PC-9 (cell line): ENCODE data around the gene RHD.
"Not testable (repeated sequence)": the region's sequence is repeated elsewhere in the genome, so short reads cannot be mapped to it uniquely, and the experiment has no call there.

Experiments
- EZH2 ChIP-seq: fragments of 200-600 bp; sonication (generic); IDR thresholded peaks from 2 replicates; pipeline ENCODE4 v1.8.0; 2017; ENCODE audit warnings: antibody characterized with exemption, low read depth
- TF ChIP-seq, protein P1 (sequence below): fragments of 200-600 bp; sonication (generic); conservative IDR thresholded peaks from 2 replicates; pipeline ENCODE4 v1.6.1; 2017; ENCODE audit warnings: mixed run types, antibody characterized with exemption, mild to moderate bottlenecking, moderate library complexity

DNA sequence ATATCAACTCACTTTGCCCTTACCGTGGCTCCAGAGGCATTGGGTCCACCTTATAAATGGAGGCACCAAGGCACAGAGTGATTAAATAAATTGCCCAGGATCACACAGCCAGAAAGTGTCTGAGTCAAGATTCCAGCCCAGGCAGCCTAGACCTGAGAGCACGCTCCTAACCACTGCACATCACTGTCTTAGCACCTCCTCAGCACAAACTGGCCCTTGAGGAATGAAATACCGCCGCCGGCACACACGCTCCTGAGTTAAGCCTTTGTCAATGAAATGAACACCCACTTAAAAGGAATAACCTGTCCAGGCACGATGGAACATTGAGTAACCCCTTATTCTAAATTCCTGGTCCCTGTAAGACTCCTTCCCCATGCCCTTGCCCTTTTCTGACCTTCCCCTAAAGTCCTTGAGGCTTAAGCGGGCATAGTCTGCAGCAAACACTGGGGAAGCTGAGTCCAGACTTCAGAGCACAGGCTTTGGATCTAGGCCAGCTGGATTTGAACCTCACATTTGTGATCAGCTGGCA, 16.3 kb downstream of the RHD start:
- TF ChIP-seq, protein P1, sequence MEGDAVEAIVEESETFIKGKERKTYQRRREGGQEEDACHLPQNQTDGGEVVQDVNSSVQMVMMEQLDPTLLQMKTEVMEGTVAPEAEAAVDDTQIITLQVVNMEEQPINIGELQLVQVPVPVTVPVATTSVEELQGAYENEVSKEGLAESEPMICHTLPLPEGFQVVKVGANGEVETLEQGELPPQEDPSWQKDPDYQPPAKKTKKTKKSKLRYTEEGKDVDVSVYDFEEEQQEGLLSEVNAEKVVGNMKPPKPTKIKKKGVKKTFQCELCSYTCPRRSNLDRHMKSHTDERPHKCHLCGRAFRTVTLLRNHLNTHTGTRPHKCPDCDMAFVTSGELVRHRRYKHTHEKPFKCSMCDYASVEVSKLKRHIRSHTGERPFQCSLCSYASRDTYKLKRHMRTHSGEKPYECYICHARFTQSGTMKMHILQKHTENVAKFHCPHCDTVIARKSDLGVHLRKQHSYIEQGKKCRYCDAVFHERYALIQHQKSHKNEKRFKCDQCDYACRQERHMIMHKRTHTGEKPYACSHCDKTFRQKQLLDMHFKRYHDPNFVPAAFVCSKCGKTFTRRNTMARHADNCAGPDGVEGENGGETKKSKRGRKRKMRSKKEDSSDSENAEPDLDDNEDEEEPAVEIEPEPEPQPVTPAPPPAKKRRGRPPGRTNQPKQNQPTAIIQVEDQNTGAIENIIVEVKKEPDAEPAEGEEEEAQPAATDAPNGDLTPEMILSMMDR: not testable (repeated sequence)
- not testable (repeated sequence) for TF ChIP-seq EZH2
